Suprapubic skin (tissue), 4 donors: ENCODE results near the gene CLIC3. TPM values are rescaled to one million over a fixed set of nuclear protein-coding genes. Genes with fewer than 3 reads are reported as not detected.
"Not testable (repeated sequence)": the region's sequence is repeated elsewhere in the genome, so short reads cannot be mapped to it uniquely, and the experiment has no call there.

Experiments used
- DNase-seq, 2 donors: peaks; one replicate each; pipeline ENCODE4 v3.0.0-alpha.2; 2019; ENCODE audit warnings: low spot score in 2 of 2
- H3K27ac ChIP-seq: fragments of 200-600 bp; sonication (generic); one replicate; pipeline ENCODE4 v1.5.1; 2019
- H3K27me3 ChIP-seq: fragments of 200-600 bp; sonication (generic); one replicate; pipeline ENCODE4 v1.5.1; 2019
- H3K36me3 ChIP-seq: fragments of 200-600 bp; sonication (generic); one replicate; pipeline ENCODE4 v1.5.1; 2019
- H3K4me1 ChIP-seq: fragments of 200-600 bp; sonication (generic); one replicate; pipeline ENCODE4 v1.5.1; 2019
- H3K4me3 ChIP-seq: fragments of 200-600 bp; sonication (generic); one replicate; pipeline ENCODE4 v1.5.1; 2019; ENCODE audit warnings: mild to moderate bottlenecking
- H3K9me3 ChIP-seq: fragments of 200-600 bp; sonication (generic); one replicate; pipeline ENCODE4 v1.5.1; 2019
- CTCF ChIP-seq, 2 donors: fragments of 200-600 bp in 1 of 2; fragments of 450-650 bp in 1 of 2; sonication (generic) in 1 of 2; IDR thresholded peaks; one replicate each; pipeline ENCODE4 v1.5.1; 2016 to 2019; ENCODE audit warnings: antibody characterized with exemption in 2 of 2, mild to moderate bottlenecking in 1 of 2, moderate library complexity in 1 of 2
- EP300 ChIP-seq: sonication (generic); formaldehyde crosslinking; IDR thresholded peaks from one replicate; pipeline ENCODE4 v1.6.1; 2017; ENCODE audit warnings: antibody characterized with exemption
- POLR2A ChIP-seq, 2 donors: fragments of 450-650 bp; IDR thresholded peaks; one replicate each; pipeline ENCODE4 v1.6.1; 2017; ENCODE audit warnings: antibody characterized with exemption in 2 of 2, mild to moderate bottlenecking in 2 of 2, moderate library complexity in 2 of 2
- POLR2AphosphoS5 ChIP-seq, 3 donors: sonication (generic); formaldehyde crosslinking; IDR thresholded peaks; one replicate each; pipeline ENCODE4 v1.6.1; 2017; ENCODE audit warnings: antibody characterized with exemption in 3 of 3
- WGBS: methylation state at CpG from one replicate; pipeline ENCODE4 v1.1.5; 2018; 5-methylcytosine and 5-hydroxymethylcytosine counted together
- total RNA-seq, 4 donors: library from RNA; depleted of rRNA; stranded (reverse); fragments of >200 nt; gene quantifications; one replicate each; pipeline ENCODE4 v1.1.0, GENCODE V29; 2016

Gene CLIC3
- total RNA-seq, 4 donors from 2014 or later: 20.6 to 159 (median 130) TPM

- H3K9me3 ChIP-seq: no peaks in the 10 kb centered on the region
- H3K4me3 ChIP-seq: peak overlapping the region; percentile 7
- WGBS: 22% methylated on average over 12 of the region's 15 CpGs
- H3K4me1 ChIP-seq: peaks cover 29% of the 10 kb centered on the region
- DNase-seq: no peak
- H3K27me3 ChIP-seq: no peaks in the 10 kb centered on the region
- TF ChIP-seq EP300: no peak
- no peak for TF ChIP-seq POLR2A (IDR thresholded peaks at IDR 0.05)
- no peak for TF ChIP-seq CTCF (IDR thresholded peaks at IDR 0.05)
- no peak for TF ChIP-seq POLR2AphosphoS5 (IDR thresholded peaks at IDR 0.05)
- H3K27ac ChIP-seq: no peak overlapping the region
- H3K36me3 ChIP-seq: peaks cover 12% of the 10 kb centered on the region
Observed at GRCh38 chr9:137034039-137034708, 37.8 kb upstream of the CLIC3 start.

- 90% methylated on average over 5 of the region's 5 CpGs for WGBS
Observed at GRCh38 chr9:137033481-137033880, 37.1 kb upstream of the CLIC3 start.

GRCh38 chr9:137032858-137033257, 36.5 kb upstream of the CLIC3 start:
- Histone ChIP-seq H3K36me3 (peaks cover 4% of the 10 kb centered on the region), H3K4me1 (peaks cover 38% of the 10 kb centered on the region), H3K9me3 (no peaks in the 10 kb centered on the region), H3K27ac (no peak overlapping the region), H3K4me3 (no peak overlapping the region), H3K27me3 (no peaks in the 10 kb centered on the region)
- TF ChIP-seq POLR2AphosphoS5 (IDR thresholded peaks at IDR 0.05): no peak
- no peak for TF ChIP-seq EP300
- TF ChIP-seq POLR2A (IDR thresholded peaks at IDR 0.05): no peak
- no peak for TF ChIP-seq CTCF (IDR thresholded peaks at IDR 0.05)
- 88% methylated on average over 6 of the region's 10 CpGs for WGBS
- DNase-seq: no peak

More at GRCh38 chr9:137033481-137033880, 37.1 kb upstream of the CLIC3 start:
- Histone ChIP-seq H3K4me3 (peak overlapping the region; percentile 7), H3K4me1 (peaks cover 36% of the 10 kb centered on the region)
- not testable (repeated sequence) for H3K27me3 ChIP-seq, H3K9me3 ChIP-seq, H3K27ac ChIP-seq, H3K36me3 ChIP-seq, DNase-seq

- Histone ChIP-seq H3K27me3 (no peaks in the 10 kb centered on the region), H3K9me3 (no peaks in the 10 kb centered on the region), H3K4me3 (peak within 1 kb of the TSS; percentile 13), H3K36me3 (no peaks in the 10 kb centered on the region), H3K4me1 (peaks cover 44% of the 10 kb centered on the region), H3K27ac (no peak within 1 kb of the TSS)
- whole genome bisulfite sequencing: 83% methylated on average over 6 of the region's 16 CpGs
- TF ChIP-seq EP300 (no peak), POLR2AphosphoS5 (IDR thresholded peaks at IDR 0.05) (no peak), POLR2A (IDR thresholded peaks at IDR 0.05) (no peak), CTCF (IDR thresholded peaks at IDR 0.05) (no peak)
- DNase-seq: no peak
Observed at GRCh38 chr9:137031904-137032640, 35.7 kb upstream of the CLIC3 start, which contains the start of gene FUT7. Gene FUT7 (minus strand): TSS chr9:137032088. CDS start chr9:137031991, 97 bp downstream.

GRCh38 chr9:137030538-137031527, 34.5 kb upstream of the CLIC3 start:
- Histone ChIP-seq H3K4me3 (peak overlapping the region; percentile 13), H3K27me3 (no peaks in the 10 kb centered on the region), H3K36me3 (no peaks in the 10 kb centered on the region), H3K4me1 (peaks cover 57% of the 10 kb centered on the region), H3K9me3 (no peaks in the 10 kb centered on the region), H3K27ac (no peak overlapping the region)
- WGBS: 94% methylated on average over 14 of the region's 65 CpGs
- no peak for DNase-seq
- TF ChIP-seq POLR2AphosphoS5 (IDR thresholded peaks at IDR 0.05): no peak
- TF ChIP-seq EP300: no peak
- TF ChIP-seq POLR2A (IDR thresholded peaks at IDR 0.05): no peak
- TF ChIP-seq CTCF (IDR thresholded peaks at IDR 0.05): no peak
